ENCODE results near the gene DOCK9.

DNA sequence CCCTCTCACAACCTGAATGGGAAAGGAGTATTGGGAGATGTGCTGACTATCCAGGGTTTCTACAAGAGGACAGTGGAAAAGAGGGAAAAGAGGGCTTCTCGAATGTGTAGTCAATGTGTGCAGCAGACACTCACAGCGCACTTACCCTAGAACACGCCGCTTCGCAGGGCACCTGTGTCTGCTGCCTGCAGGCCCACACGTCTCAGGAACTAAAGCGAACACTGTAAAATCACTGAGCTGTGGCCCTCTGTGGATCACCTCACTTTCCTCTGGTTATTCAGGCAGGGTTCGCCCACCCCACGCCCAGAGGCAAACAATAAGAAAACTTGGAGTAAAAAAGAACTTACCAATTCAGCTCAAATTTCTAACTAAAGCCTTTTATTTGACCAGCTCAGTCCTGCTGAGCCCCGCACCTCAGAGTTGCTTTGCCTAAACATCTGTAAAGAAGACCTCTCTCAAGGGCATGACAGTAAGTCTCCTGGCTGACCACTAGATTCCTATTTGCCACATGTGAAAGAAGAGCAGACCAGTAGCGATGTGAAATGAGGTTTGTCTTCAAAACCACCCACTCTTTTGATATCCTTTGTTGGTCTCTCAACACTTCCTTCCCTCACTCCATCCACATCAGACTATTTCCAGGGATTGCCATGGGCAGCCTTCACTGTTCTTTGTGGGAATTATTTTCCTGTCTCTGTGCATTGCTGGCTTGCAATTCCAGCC lies 19.3 kb upstream of the DOCK9 start:
- TF ChIP-seq, protein P1, sequence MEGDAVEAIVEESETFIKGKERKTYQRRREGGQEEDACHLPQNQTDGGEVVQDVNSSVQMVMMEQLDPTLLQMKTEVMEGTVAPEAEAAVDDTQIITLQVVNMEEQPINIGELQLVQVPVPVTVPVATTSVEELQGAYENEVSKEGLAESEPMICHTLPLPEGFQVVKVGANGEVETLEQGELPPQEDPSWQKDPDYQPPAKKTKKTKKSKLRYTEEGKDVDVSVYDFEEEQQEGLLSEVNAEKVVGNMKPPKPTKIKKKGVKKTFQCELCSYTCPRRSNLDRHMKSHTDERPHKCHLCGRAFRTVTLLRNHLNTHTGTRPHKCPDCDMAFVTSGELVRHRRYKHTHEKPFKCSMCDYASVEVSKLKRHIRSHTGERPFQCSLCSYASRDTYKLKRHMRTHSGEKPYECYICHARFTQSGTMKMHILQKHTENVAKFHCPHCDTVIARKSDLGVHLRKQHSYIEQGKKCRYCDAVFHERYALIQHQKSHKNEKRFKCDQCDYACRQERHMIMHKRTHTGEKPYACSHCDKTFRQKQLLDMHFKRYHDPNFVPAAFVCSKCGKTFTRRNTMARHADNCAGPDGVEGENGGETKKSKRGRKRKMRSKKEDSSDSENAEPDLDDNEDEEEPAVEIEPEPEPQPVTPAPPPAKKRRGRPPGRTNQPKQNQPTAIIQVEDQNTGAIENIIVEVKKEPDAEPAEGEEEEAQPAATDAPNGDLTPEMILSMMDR (IDR thresholded peaks at IDR 0.05): no peak
- TF ChIP-seq TCF12 (IDR thresholded peaks at IDR 0.05): no peak

All from SK-N-SH (cell line).